Stimulated activated CD4-positive, alpha-beta T cell treated with anti-CD3 and anti-CD28 coated beads, Interleukin-2, amount 100 ng/mL, for 48 hours (primary cell): ENCODE measurements around the gene LRRC66.

Experiments
- DNase-seq, 2 donors: peaks; one replicate each; pipeline ENCODE4 v3.0.0-alpha.2; 2020

LRRC66 gene, protein sequence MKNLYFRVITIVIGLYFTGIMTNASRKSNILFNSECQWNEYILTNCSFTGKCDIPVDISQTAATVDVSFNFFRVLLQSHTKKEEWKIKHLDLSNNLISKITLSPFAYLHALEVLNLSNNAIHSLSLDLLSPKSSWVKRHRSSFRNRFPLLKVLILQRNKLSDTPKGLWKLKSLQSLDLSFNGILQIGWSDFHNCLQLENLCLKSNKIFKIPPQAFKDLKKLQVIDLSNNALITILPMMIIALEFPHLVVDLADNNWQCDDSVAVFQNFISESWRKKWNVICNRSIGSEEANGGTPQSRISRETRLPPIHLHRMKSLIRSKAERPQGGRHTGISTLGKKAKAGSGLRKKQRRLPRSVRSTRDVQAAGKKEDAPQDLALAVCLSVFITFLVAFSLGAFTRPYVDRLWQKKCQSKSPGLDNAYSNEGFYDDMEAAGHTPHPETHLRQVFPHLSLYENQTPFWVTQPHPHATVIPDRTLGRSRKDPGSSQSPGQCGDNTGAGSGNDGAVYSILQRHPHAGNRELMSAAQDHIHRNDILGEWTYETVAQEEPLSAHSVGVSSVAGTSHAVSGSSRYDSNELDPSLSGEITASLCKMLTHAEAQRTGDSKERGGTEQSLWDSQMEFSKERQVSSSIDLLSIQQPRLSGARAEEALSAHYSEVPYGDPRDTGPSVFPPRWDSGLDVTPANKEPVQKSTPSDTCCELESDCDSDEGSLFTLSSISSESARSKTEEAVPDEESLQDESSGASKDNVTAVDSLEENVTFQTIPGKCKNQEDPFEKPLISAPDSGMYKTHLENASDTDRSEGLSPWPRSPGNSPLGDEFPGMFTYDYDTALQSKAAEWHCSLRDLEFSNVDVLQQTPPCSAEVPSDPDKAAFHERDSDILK

DNA sequence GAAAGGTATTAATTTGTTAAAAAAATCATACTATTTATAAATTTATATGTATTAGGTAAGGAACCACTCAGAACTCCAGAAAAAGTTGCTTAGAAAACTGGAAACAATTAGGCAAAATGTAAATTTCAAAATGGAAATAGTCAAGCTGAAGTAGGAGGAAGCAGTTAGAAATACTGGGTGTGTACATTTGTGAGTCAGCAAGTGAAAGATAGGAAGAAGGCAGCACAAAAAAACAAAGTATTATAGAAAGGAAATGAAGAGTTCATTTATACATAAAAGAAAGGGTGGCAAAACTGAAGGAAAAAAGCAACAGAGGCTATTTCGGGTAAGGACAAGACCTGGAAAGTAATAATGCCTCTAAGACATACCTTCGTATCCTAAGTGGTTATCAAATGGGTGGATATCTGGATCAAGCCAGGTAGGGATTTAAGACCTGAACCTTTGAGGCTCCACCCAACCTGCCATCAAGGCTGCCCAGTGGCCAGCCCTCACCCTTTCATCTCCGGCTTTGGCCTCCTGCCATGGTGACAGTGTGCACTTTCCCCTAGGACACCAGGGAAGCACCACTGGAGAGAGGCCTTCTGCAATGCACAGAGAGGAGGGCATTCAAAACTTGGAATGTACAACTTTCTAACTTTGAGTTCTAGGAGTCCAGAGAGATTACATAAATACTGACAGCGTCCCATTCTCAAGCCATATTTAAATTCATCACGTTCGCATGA lies at the start of gene LRRC66:
LRRC66 (minus strand) TSS at position 428 of the 722 bp plus-strand sequence. CDS start 2,750 bp downstream, outside the sequence.
- no peak for DNase-seq

DNA sequence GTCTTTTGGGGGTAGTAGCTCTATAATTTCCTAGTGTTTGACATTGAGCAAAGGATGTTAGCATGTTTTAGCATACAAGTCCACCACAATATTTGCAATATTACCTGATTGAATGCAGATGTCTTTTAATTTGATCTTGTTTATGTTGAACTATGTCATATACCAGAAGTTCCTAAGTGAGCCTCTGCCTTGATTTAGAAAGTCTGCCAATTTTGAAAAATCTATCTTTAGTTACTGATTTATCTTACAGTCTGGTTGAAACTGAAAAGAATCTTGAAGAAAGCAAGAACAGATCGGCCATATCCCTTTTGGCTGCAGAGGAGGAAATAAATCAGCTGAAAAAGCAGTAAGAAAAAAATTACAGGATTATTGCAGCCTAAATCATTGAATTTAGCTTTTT lies 49.4 kb upstream of the LRRC66 start:
- DNase-seq = no peak

DNA sequence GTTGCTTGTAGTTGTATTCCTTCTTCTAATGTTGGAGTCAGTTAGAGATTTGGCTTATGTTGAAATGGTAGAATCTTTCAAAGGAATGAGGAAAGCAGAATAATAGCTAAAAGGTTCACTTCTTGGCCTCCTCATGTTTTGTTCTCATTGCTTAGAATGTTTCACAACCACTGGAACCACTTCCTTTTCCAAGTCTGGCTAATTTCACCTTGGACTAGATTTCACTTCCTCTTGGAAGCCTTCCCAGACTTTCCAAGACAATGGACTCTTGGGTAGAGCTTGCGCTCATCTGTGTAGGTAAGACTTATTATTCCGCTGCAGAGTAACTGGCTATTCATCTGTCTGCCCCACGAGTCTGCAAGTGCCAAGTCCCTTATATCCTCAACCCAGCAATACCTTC lies 39.2 kb upstream of the LRRC66 start:
- no peak for DNase-seq

DNA sequence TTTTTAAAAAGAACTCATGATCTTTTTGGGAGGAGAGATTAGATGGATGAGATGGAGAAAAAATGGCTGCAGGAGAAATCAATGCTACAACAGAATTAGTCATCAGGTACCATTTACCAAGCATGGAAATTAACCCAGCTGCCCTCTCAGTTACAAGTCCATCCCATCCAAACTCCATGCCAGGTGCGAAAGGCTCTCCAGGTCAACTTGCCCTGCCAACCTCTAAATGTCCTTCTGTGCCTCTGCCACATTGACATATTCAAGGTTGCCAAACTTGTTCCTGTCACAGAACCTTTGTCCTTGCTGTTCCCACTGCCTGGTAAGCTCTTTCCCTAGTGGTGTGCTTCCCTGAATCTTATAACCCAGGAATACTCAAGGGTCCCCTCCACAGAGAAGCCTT lies 38.1 kb upstream of the LRRC66 start:
- DNase-seq = no peak

DNA sequence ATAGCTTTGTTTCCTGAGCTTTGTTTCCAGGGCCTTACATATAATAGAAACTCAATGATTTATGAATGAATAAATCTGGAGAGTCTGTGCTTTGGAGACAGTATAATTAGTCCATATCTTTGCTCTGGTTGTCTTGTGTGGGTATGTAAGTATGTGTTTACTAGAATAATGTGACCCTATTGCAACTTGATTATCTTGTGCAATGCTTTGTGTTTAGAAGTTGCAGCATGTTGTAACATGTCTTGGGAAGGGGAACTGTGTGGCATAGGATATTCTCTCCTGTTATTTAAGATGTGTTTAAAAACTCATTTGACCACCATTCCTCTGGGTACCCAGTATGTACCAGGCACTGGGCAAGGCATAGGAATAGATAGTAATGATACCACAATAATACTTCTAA lies 37.0 kb upstream of the LRRC66 start:
- DNase-seq = no peak

DNA sequence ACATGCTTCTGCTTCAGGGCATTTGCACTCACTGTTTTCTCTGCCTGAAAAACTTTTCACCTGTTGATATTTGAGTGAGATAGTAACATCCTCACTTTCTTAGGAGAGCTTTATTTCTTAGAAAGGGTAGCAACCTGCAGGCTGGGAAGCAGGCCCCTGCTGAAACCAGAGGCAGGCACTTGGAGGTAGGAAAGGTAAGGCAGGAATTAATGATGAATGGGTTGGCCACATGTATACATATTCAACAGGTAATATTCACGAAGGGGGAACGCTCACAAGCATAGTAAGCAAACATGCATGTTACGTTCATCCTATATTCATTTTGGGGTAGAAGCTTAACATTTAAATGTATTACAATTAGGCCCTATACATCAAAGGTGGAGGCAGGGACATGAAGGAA lies 34.1 kb upstream of the LRRC66 start:
- DNase-seq = no peak

DNA sequence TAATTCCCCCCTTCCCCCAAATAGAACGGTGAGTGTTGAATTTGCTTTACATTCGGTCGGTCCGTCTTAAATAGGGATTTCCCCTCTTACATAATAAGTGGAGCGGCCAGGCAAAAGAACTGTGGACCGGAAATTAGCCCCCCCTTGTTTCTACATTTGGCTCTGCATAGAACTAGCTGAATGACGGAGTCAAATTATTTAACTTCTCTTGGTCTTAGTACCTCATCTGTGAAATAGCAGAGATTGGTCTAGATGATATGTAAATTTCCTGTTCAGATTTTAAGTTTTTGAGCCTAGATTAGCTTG lies 32.3 kb upstream of the LRRC66 start:
- no peak for DNase-seq

DNA sequence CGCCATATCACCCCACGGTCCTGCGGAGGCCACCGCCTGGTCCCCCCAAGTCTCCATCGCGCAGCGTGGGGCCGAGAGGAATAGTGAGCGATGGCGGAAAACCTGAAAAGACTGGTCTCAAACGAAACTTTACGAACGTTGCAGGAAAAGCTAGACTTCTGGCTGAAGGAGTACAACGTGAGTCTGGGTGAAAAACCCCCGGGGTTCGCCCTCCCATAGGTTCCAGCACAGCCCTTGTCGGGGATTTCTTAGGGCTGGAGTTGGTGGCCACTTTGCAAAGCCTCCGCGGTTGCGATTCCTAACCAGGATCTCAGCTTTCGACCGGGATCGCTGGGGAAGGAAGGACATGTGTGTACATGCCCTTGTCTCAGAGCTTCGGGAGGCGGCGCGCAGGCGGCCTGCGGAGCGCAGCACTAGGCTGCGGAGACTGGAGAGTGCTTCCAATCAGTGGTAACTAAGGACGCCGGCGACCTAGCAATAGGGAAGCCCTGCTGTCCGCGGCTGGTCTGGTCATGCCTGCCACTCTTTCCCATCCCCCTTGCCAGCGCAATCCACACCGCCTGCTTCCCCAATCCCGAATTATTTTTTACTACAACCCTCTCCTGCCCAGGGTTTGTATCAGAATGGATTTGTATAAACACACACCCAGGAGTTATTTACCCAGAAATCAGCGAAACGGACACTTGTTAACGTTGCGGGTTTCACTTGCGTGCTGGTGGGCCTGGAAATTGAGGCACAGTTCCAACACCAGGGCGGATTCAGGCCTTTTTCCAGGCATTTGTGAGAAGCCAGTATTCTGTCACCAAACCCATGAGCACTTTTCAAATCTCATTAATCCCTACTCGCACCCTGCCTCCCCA lies 31.7 kb upstream of the LRRC66 start:
- DNase-seq = no peak

DNA sequence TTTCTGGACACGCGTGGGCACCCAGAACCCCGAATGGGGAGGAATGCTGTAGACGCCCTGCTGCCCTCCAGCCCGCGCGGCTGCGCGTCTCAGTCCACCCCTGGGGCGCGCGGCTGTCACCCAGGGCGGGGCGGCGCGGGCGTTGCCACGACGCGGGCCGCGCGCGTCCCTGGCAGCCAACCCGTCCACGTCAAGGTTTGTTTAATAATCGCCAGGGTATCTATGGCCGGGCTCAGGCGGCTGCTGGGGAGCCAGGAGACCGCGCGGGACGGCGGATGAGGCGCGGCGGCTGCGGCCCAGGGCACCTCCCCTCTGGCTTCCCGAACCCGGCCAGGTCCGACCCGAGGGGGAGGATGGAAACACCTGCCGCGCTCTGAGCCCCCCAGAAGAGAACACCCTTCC lies 31.1 kb upstream of the LRRC66 start, which contains the start of gene SPATA18:
SPATA18 (plus strand) TSS at position 92 of the 402 bp plus-strand sequence. CDS start 401 bp downstream, outside the sequence.
- DNase-seq = no peak

DNA sequence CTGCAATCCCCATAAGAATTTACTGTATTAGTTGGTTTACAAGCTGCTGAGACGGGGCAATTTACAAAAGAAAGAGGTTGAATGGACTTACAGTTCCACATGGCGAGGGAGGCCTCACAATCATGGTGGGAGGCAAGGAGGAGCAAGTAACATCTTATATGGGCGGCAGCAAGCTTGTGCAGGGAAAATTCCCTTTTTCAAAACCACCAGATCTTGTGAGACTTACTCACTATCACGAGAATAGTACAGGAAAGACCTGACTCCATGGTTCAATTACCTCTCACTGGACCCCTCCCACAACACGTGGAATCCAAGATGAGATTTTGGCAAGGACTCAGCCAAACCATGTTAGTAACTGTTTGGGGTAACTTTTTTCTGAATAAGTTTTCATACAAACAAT lies 29.1 kb upstream of the LRRC66 start:
- DNase-seq = no peak

DNA sequence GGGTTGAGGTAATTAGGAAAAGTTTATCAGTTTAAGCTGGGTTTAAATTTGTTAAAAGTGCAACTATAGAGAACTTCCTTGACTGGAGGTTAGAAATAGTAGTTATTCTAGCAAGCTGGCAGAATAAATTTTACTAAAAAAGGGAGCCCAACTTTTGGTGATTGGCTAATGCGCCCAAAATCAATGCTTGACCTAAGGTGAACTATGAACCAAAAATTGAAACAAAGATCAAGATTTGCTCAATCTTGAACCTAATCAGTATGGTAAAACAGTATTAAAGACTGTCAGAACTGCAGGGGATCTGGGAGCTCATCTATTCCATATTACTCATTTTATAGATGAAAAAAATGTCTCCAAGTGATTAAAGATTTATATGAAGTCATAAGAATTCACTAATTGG lies 24.9 kb upstream of the LRRC66 start:
- DNase-seq = no peak

DNA sequence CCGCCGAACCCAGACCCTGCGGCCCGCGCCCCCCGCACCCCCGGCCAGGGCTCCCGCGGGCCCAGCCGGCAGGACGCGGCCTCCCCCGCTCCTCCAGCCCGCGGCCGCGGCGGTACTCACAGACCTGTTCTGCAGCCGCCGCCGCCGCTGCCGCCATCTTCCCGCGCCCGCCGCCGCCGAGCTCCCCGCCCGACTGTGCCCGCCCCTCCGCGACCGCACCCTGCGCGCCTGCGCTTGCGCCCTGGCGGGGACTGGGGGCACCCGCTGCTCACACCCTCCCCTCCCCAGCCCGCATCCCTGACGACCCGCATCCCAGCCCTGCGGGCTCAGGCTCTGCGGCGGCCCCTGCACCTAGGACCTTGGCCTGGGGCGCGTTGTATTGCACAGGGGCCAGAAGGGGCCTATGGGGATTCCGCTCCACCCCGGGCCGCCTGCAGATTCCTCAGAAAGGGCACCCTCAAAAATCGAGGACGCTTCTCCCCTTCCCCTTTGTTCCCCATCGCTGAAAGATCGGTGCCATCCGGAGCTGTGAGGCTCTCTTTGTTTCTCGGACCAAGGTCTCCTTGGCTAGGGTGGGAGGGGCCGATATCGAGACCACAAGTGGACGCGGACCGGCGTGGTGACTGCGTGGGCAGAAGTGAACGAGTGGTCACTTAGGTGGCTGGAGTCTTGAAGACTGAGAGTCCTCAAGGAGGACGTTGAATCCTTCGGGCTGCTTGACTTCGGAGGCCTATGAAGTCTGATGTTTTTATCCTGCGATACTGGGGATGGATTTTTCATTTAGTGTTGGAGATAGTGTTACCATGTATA lies 18.1 kb upstream of the LRRC66 start, which contains the start of gene SGCB:
SGCB (minus strand) TSS at position 197 of the 810 bp plus-strand sequence; CDS start at position 157, 40 bp downstream.
- peak; percentile 58 to 69 for DNase-seq

DNA sequence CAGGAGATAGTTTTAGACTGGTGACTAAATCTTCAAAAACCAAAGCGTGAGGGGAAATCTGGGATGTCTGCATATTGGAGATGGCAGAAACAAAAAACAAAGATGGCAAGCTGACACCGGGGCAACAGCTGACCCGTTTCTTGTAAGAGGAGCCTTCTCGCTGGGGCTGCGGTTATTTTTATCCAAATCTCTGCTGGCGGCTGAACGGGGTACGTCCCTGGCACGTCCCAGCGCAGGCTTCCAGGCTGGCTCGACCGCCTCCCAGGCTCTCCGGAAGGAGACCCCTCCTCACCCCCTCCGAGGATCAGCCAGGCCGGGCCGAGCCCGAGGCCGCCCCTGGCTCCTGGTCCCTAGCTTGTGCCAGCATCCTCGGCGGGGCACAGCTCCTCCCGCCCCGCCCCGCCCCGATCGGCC lies 17.5 kb upstream of the LRRC66 start:
- DNase-seq = peak in 1 of 2 donors; percentile 26

DNA sequence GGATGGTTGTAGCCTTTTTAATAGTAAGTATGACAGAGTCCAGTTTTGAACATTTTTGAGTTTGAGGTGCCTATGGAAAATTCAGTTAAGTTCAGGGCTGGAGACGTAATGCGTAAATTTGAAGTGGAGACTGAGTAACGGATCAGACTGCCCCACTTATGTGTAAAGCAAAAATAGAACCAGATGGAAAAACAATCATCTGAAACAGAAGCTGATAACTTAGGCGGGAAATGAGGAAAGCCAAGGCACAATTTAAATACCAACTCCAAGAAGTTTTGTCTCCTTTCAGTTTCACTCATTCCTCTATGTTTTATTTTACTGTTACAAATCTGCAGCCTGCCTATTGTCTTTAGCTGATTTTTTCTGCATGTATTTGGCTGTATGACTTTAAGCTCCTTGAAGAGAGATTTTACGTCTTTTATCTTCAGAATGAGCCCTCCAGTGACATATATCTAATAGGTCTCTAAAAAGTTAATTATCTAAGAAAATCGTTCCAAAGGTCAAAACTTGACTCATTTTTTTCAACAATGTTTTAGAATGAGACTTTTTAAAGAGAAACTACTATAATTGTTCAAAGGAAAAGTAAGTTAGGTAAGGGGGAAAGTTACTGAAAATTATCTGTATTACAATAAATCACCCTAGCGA lies 16.8 kb upstream of the LRRC66 start:
- no peak for DNase-seq

DNA sequence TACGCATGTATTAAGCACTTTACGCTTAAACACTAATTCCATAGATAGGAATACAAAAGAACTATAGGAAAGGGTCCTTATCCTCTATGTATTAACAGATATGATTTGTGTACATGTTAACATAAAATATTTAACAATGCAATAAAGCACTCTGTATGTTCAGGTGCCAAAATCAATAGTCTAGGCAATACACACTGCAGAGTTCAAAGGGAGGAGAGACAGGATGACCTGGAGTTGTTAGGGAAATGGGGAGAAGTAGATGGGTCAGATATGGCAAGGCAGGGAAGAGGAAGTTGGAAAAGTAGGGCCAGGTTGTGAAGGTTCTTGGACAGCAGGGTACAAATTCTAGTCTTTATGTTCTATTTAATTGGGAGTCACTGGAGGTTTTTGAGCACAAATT lies 15.0 kb upstream of the LRRC66 start:
- no peak for DNase-seq

DNA sequence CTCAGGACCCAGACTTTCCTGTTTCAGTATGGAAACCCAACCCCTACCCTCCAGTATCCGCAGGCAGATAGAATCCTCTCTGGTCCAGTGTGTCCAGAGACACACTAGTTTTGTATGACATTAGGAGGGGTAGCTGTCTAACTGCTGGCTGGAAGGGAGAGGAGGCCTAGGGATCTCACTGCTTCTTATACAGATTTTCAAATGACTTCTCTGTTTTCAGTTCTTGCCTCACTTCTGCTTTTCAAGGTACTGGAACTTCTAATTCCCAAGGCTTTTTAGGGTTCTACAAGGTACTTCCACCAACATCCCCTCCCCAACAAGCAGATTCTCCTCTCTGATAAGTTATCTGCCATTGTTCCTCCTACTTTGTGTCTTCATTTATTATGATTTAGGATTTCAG lies 11.8 kb upstream of the LRRC66 start:
- no peak for DNase-seq

DNA sequence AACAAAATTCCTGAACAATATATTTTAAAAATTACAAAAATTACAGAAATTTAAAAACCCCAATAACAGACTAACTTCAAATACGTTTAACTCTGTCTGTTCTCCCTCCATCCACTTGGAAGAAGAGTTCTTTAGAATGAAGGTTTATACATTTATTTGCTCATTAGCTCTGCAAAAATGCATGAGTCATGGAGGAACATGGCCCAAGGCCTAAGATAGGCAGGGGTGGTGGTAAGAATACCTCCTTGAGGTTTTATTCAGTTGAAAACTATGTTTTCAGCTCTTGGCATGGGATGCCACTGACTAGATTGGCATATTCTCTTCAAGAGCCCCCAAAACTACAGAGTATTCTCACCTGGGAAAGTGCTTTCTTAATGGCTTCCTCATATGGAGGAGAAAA lies 8.8 kb upstream of the LRRC66 start:
- DNase-seq = no peak

DNA sequence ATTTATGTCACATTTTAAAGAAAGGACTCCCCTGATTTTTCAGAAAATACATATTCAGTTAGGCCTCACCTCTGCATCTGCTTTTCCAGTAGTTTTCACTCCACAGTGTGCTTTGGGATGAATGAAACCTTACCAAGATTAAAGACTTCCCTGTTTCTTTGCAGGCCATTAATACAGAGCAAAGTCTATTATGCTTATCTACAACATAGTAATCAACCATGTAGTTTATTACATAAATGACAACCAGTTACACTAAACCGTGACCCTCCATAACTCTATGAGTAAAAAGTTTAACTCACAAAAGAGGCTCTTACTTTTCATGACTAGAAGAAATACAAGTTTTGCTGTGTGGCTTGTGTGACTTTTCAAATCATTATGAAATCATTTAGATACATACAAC lies 2.3 kb downstream of the LRRC66 start:
- no peak for DNase-seq

DNA sequence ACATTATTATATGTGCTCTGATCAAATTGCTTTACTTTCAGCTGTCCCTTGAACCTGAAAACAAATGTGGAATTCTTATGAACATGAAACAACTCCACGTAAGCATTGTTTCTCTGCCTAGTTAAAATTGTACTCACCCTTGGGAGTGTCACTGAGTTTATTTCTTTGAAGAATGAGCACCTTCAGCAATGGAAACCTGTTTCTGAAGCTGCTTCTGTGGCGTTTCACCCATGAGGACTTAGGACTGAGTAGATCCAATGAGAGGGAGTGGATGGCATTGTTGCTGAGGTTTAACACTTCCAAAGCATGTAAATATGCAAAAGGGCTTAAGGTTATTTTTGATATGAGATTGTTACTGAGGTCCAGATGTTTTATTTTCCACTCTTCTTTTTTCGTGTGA lies 3.2 kb downstream of the LRRC66 start:
- no peak for DNase-seq

DNA sequence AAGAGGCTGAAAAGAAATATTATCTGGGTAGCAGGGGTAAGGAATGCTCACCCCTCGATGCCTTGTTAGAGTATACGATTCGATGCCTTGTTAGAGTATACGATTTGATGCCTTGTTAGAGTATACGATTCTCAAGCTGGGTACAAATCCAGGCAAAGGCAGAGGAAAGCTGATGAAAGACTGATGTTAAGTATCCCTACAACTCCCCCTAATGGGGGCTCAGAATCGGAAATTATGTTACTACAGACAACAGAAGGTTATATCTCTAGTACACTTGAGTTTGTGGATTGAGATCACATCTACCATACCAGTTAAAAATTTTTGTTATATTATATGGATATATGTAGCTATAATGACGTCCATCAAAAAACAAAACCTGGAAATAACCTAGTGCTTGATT lies 4.8 kb downstream of the LRRC66 start:
- no peak for DNase-seq

DNA sequence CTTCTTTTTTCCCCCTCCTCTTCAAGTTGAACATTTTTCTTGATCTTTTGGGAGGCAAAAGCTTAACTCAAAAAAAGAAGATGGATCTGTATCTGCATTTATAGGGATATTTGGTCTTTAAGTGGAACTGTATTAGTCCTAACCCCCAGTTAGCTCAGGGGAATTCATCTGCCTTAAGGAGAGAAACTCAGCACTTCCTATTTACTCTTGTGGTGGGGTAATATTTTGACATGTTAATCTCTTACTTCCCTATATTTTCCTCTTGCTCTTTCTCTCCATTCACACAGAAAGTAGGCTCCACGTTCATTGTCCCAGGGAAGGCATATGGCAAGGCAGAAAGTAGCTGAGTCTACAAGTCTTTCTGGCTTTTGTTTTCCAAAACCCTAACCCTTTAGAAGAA lies 5.3 kb downstream of the LRRC66 start:
- no peak for DNase-seq
